Activated CD4-positive, alpha-beta T cell treated with anti-CD3 and anti-CD28 coated beads, Interleukin-2, amount 10 ng/mL, durations not matched to agents 24 days and 14 days (primary cell): Measurements from ENCODE around the gene ME1. TPM values are rescaled to one million over a fixed set of nuclear protein-coding genes. Genes with fewer than 3 reads are reported as not detected.
"Not testable (repeated sequence)": the region's sequence is repeated elsewhere in the genome, so short reads cannot be mapped to it uniquely, and the experiment has no call there.

Source experiments
- DNase-seq: peaks from one replicate; pipeline ENCODE4 v3.0.0; 2022
- H3K27ac Mint-ChIP-seq: one replicate; pipeline ENCODE4 v1.8.0; 2022; ENCODE audit warnings: mild to moderate bottlenecking, mixed read lengths
- H3K27me3 Mint-ChIP-seq: one replicate; pipeline ENCODE4 v1.8.0; 2022; ENCODE audit warnings: mixed read lengths
- H3K36me3 Mint-ChIP-seq: one replicate; pipeline ENCODE4 v1.8.0; 2022; ENCODE audit warnings: low read depth, mild to moderate bottlenecking, mixed read lengths
- H3K4me1 Mint-ChIP-seq: one replicate; pipeline ENCODE4 v1.8.0; 2021; ENCODE audit warnings: mixed read lengths
- H3K4me3 Mint-ChIP-seq: one replicate; pipeline ENCODE4 v1.8.0; 2022; ENCODE audit warnings: mild to moderate bottlenecking, moderate library complexity, mixed read lengths
- H3K9me3 Mint-ChIP-seq: one replicate; pipeline ENCODE4 v1.8.0; 2021; ENCODE audit warnings: mixed read lengths
- intact Hi-C: fragments of 100-400 bp; cut with micrococcal nuclease; formaldehyde crosslinking; loops from one replicate; pipeline ENCODE4 v1.15.1; 2023
- total RNA-seq: library from RNA; stranded (reverse); gene quantifications from 2 replicates; pipeline ENCODE4 v1.2.3, GENCODE V29; 2022

The ME1 gene
- total RNA-seq, 1 donor from 2014 or later, result not detected

DNA sequence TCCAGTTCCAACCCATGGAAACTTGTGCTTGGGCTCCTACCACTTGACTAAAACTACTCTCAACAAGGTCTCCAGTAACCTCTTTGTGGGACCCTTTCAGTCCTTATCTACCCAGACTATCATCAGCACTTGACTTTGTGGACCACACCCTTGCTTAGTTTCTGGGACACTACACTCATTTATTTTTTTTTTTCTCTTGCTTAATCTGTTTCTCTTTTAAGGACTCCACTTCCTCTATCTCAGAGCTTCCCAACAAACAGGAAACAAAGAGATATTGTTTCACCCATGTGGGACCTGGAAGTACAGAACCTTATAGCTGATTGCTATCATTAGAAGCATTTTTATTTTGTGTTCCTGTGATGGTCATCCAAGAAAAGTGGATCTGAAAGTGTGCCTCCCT is 28.8 kb upstream of the ME1 start:
- H3K27me3 Mint-ChIP-seq, result no peaks in the 10 kb centered on the region
- no peak for DNase-seq
- H3K4me3 Mint-ChIP-seq, result no peak overlapping the region
- H3K27ac Mint-ChIP-seq, result no peak overlapping the region
- no peaks in the 10 kb centered on the region for H3K4me1 Mint-ChIP-seq
- no peaks in the 10 kb centered on the region for H3K36me3 Mint-ChIP-seq
- intact Hi-C loops, result no loop called here
- H3K9me3 Mint-ChIP-seq, result no peaks in the 10 kb centered on the region

DNA sequence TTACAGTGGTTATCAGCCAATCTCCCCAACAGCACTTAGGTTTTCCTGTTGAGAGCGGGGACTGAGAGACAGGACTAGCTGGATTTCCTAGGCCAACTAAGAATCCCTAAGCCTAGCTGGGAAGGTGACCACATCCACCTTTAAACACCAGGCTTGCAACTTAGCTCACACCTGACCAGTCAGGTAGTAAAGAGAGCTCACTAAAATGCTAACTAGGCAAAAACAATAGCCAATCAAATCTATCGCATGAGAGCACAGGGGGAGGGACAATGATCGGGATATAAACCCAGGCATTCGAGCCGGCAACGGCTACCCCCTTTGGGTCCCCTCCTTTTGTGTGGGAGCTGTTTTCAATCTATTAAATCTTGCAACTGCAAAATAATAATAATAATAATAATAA is 19.2 kb upstream of the ME1 start:
- H3K36me3 Mint-ChIP-seq, intact Hi-C loops, H3K4me3 Mint-ChIP-seq: not testable (repeated sequence)

DNA sequence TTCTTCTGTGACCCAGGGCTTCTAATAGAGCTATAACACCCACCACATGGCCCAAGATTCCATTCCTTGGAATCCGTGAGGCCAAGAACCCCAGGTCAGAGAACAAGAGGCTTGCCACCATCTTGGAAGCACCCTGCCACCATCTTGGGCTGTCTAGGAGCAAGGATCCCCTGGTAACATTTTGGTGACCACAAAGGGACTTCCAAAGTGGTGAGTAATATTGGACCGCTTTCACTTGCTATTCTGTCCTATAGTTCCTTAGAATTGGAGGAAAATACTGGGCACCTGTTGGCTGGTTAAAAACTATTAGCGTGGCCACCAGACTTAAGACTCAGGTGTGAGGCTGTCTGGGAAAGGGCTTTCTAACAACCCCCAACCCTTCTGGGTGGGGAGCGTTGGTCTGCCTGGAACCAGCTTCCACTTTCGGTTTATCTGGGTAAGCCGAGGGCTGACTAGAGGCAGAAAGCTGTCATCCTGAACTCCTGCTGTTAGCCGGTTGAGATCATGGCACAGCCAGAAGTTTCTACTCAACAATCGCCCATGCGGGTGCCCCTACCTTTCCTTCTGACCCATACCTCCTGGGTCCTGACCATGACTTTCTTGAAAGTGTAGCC is 13.3 kb upstream of the ME1 start:
- intact Hi-C loops, H3K27me3 Mint-ChIP-seq, H3K9me3 Mint-ChIP-seq, H3K4me1 Mint-ChIP-seq, H3K36me3 Mint-ChIP-seq, H3K4me3 Mint-ChIP-seq, DNase-seq, H3K27ac Mint-ChIP-seq: not testable (repeated sequence)

More for the DNA sequence above, 19.2 kb upstream of the ME1 start:
- not testable (repeated sequence) for H3K27me3 Mint-ChIP-seq, H3K9me3 Mint-ChIP-seq, H3K4me1 Mint-ChIP-seq, H3K27ac Mint-ChIP-seq, DNase-seq

DNA sequence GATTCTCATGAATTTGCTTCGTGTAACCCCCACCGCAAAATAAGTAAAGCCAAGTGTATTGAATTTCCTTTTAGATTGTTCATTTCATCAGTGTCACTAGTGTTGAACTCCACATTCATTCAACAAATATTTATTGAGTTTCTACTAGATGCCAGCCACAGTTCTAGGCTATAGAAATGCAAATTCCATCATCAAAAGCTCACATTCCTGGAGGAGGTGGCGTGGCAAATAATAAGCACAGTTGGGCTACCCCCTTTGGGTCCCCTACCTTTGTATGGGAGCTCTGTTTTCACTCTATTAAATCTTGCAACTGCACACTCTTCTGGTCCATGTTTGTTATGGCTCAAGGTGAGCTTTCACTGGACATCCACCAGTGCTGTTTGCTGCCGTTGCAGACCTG is 12.7 kb upstream of the ME1 start:
- DNase-seq, result no peak
- no peaks in the 10 kb centered on the region for H3K4me1 Mint-ChIP-seq
- no peak overlapping the region for H3K27ac Mint-ChIP-seq
- intact Hi-C loops, result no loop called here
- H3K27me3 Mint-ChIP-seq, result no peaks in the 10 kb centered on the region
- peaks cover 3% of the 10 kb centered on the region for H3K9me3 Mint-ChIP-seq
- no peak overlapping the region for H3K4me3 Mint-ChIP-seq
- H3K36me3 Mint-ChIP-seq, result no peaks in the 10 kb centered on the region

DNA sequence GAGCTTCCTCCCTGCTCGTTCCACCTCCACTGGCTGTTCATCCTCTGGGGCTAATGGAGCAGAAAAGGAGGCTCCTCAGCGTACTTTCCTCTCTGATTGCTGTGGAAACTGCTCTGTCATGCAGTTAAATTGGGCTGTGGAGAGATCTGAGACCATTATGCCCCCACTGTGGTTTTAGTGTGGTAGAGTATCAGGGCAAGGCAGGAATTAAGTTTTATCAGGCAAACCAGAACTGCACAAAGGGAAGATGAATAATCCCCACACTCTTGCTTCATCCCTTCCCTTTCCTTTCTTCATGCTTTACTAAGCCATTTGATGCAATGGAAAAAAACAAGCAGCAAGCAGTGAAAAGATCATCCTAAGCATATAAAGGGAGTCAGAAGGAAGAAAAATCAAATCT is 11.9 kb upstream of the ME1 start:
- no peaks in the 10 kb centered on the region for H3K27me3 Mint-ChIP-seq

DNA sequence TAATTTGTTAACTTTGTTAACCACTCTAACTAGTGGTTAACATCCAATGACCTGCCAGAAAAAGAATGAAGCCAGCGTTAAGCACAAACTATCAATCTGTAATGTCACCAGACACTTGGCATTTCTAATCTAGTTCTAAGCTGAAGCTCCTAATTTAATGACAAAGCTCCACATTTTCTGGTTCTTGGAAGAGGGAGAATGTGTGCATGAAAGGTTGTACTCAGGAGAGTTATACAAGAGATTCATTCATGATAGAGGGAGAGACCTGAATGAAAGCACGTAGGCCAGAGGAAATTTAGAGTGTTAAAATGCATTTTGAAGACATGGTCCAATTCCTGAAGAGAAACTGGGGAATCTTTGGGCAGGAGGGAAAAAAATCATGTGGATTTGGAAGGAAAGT is 8.3 kb upstream of the ME1 start:
- no peaks in the 10 kb centered on the region for H3K4me1 Mint-ChIP-seq
- H3K36me3 Mint-ChIP-seq, result no peaks in the 10 kb centered on the region
- no peak overlapping the region for H3K27ac Mint-ChIP-seq
- peaks cover 3% of the 10 kb centered on the region for H3K9me3 Mint-ChIP-seq
- no peak overlapping the region for H3K4me3 Mint-ChIP-seq
- intact Hi-C loops, result no loop called here
- no peak for DNase-seq
- no peaks in the 10 kb centered on the region for H3K27me3 Mint-ChIP-seq

More for the DNA sequence above, 11.9 kb upstream of the ME1 start:
- intact Hi-C loops, result no loop called here
- H3K27ac Mint-ChIP-seq, result no peak overlapping the region
- peaks cover 3% of the 10 kb centered on the region for H3K9me3 Mint-ChIP-seq
- no peak for DNase-seq
- no peak overlapping the region for H3K4me3 Mint-ChIP-seq
- H3K4me1 Mint-ChIP-seq, result no peaks in the 10 kb centered on the region
- no peaks in the 10 kb centered on the region for H3K36me3 Mint-ChIP-seq

DNA sequence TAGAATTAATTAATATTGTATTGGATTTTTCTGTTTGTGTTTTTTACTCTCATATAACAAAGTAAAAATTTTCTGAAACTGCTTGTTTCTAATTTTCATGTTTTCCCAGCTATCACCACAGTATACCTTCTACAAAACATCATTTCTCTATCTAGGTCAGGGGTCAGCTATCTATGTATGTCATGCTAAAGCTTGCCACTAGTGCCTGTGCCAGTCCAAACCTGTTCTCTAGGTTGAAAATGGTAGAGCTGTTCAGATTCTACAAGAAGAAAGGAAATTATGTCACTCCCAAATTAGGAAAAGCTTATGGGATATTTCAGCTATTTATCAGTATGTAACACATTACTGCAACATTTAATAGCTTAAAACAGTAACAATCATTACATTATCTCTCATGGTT is 5.8 kb upstream of the ME1 start:
- DNase-seq, result no peak
- peaks cover 7% of the 10 kb centered on the region for H3K27me3 Mint-ChIP-seq
- no peak overlapping the region for H3K27ac Mint-ChIP-seq
- peaks cover 3% of the 10 kb centered on the region for H3K9me3 Mint-ChIP-seq
- intact Hi-C loops, result no loop called here
- H3K4me1 Mint-ChIP-seq, result no peaks in the 10 kb centered on the region
- H3K4me3 Mint-ChIP-seq, result no peak overlapping the region
- H3K36me3 Mint-ChIP-seq, result no peaks in the 10 kb centered on the region

DNA sequence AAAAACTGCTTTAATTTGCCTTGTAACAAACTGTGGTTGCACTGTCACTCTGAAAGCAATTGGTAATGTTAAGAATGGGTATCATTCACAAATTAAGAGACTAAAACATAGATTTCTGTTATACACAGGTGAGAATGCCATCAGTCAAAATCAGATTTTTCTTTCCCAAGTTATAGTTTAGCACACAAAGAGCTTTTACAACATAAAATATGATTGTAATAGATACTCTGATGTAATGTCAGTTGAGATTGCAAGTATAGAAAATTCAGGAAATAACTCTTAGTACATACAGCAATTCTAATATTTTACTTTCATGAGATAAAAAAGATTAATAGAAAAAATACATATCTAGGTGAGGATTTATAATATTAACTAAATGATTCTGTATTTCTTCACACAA is 2.3 kb upstream of the ME1 start:
- no peaks in the 10 kb centered on the region for H3K36me3 Mint-ChIP-seq
- no peaks in the 10 kb centered on the region for H3K9me3 Mint-ChIP-seq
- H3K27me3 Mint-ChIP-seq, result peaks cover 23% of the 10 kb centered on the region
- no peak overlapping the region for H3K27ac Mint-ChIP-seq
- intact Hi-C loops, result no loop called here
- DNase-seq, result no peak
- no peak overlapping the region for H3K4me3 Mint-ChIP-seq
- H3K4me1 Mint-ChIP-seq, result peaks cover 2% of the 10 kb centered on the region

DNA sequence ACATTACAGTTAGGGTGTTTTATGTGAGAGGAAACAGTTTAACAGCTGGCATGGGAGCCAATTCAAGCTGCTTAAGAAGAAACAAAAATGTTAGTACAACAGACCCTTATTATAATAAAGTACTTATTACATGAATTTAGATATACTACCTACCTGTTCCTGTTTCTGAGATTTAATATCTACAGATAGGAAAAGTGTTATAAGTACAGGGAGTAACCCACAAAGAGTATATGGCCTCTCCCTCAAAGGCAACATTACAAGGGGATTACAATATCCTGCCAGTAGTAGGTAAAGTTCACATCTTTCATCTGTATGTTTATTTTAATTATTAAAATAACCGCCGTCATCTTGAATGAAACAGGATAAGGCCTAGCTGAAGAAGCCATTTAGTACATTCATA is 1.8 kb upstream of the ME1 start:
- H3K4me1 Mint-ChIP-seq, result peaks cover 2% of the 10 kb centered on the region
- H3K36me3 Mint-ChIP-seq, result no peaks in the 10 kb centered on the region
- H3K27ac Mint-ChIP-seq, result no peak overlapping the region
- H3K27me3 Mint-ChIP-seq, result peaks cover 23% of the 10 kb centered on the region
- H3K9me3 Mint-ChIP-seq, result no peaks in the 10 kb centered on the region
- no peak overlapping the region for H3K4me3 Mint-ChIP-seq
- intact Hi-C loops, result no loop called here
- DNase-seq, result no peak

DNA sequence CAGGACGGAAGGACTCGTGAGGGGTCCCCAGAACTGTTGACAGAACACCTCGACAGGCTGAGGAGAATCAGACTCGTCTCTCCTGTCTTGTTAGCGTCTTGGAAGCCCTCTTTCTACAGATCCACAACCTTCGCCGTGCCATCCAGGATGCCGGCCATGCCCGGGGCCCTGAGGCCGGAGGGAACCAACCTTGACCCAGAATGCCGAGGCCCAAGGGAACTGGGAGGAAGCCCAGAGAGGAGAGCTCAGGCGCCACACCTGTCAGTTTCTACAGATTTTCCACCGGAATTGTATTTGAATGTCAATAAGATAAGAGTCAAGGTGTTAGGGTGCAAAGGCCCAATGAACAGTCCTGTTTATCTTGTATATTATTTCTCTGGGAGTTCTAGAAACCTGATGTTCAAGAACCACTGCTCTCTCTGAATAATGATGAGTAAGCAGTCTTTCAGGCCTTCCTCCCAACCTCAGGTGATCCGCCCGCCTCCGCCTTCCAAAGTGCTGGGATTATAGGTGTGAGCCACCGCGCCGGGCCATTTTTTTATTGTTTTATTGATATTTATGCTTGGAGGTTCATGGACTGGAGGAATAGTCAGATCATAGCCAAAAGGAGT is 799 bp upstream of the ME1 start:
- H3K4me1 Mint-ChIP-seq, result peaks cover 2% of the 10 kb centered on the region
- intact Hi-C loops, result no loop called here
- no peak overlapping the region for H3K27ac Mint-ChIP-seq
- H3K9me3 Mint-ChIP-seq, result no peaks in the 10 kb centered on the region
- no peaks in the 10 kb centered on the region for H3K36me3 Mint-ChIP-seq
- DNase-seq, result no peak
- no peak overlapping the region for H3K4me3 Mint-ChIP-seq
- peaks cover 23% of the 10 kb centered on the region for H3K27me3 Mint-ChIP-seq

DNA sequence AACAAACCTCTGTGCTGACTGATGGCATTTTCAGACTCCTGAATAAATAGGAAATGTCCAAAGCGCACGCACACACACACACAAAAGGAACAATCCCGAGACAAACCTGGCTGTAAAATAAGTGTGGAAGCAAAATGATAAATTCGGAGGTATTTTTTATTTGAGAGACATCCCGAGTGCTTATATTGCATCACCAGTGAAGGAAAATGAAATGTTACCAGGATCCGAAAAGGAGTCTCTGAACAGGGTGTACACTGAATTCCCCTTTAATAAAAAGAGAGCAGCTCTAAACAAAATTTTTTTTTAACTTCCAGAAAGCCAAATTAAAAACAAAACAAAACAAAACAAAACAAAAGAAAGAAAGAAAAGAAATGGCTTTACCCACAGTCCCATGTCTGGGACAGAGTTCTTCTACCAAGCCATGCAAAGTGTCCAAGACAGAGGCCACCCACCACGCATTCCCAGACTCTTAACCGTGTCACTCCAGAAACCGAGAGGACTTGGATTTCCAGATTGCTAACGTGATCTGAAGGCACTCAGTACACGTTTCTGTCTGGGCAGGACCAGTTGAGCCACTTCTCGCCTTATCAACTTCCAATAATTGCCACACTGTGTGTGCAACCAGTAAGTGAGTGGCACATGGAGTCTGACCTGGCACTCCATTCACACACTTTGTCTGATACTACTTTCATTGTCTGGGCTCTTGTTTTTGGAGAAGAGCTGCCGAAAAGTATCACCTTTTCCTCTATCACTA is 817 bp downstream of the ME1 start:
- Mint-ChIP-seq H3K27ac (no peak overlapping the region), H3K9me3 (no peaks in the 10 kb centered on the region), H3K4me1 (peaks cover 2% of the 10 kb centered on the region), H3K36me3 (no peaks in the 10 kb centered on the region), H3K27me3 (peaks cover 23% of the 10 kb centered on the region), H3K4me3 (no peak overlapping the region)
- intact Hi-C loops, result no loop called here
- DNase-seq, result no peak

DNA sequence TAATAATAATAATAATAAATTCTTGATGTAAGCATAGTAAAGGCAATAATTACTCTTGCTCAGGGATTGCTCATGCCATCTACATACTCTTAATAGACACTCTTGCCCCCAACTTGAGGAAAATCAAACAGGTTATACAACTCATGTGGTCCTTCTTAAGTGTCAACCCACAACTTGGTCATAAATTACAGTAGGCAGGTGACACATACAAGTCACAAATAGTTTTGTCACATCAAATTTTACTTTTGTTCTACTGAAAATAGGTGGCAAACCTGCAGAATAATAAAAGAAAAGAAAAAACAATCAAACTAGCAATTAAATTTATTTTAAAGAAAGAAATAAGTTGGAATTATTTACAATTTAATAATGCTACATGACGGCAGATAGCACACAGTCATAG is 1.6 kb downstream of the ME1 start:
- H3K27me3 Mint-ChIP-seq, result peaks cover 23% of the 10 kb centered on the region
- no peak overlapping the region for H3K27ac Mint-ChIP-seq
- H3K4me3 Mint-ChIP-seq, result no peak overlapping the region
- intact Hi-C loops, result no loop called here
- H3K36me3 Mint-ChIP-seq, result no peaks in the 10 kb centered on the region
- no peaks in the 10 kb centered on the region for H3K9me3 Mint-ChIP-seq
- peaks cover 2% of the 10 kb centered on the region for H3K4me1 Mint-ChIP-seq
- DNase-seq, result no peak

DNA sequence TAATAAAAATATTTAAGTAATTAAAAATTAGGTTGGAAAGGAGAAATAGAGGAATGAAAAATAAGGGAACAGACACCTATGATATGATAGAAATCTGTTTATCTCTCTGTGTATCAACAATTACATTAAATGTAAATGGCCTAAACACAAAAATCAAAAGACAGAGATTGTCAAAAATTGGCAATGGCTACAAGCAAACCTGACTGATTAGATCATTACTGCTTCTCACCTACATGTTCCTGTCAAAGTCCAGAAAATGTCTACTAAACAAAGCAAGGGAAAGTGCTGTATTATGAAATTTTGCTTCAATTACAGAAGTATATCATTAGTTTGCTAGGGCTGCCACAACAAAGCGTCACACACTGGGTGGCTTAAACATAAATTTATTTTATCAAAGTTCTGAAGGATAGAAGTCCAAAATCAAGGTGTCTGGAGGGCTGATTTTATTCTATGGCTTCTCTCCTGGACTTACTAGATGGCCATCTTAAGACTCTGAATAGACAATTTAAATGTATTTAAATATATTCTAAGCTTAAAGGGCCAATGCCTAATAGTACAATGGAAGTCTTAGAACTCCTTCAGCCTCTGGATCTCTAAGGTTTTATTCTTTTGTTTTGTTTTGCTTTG is 6.3 kb downstream of the ME1 start:
- Mint-ChIP-seq H3K27me3 (peaks cover 2% of the 10 kb centered on the region), H3K36me3 (no peaks in the 10 kb centered on the region), H3K9me3 (no peaks in the 10 kb centered on the region), H3K27ac (no peak overlapping the region), H3K4me1 (no peaks in the 10 kb centered on the region), H3K4me3 (no peak overlapping the region)
- intact Hi-C loops, result no loop called here
- DNase-seq, result no peak

DNA sequence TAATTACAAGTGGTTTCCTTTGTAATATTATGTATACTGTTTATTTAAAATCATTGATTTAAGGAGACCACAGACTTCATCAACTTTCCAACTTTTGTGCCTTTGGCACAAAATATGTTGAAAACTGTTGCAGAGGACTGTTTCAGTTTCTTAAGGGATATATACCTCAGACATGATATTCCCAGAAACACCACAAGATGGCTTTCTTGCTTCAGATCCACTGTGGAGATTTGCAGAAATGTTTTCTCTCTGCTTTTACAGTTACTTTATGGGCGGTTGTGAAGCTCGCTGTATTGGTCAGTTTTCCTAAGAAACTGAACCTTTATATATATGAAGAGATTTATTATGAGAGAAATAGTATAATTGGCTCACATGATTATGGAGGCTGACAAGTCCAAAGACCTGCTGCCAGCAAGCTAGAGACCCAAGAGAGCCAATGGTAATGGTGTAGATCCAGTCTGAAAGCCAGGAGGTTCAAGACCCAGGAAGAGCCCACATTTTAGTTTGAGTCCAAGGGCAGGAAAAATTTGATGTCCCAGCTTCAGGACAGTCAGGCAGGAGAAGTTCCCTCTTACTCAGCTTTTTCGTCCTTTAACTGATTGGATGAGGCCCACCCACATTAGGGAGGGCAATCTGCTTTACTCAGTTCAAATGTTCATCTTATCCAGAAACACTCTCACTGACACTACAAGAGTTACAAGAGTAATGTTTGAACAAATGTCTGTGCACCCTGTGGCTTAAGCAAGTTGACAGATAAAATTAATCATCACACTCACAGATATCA is 12.8 kb downstream of the ME1 start:
- Mint-ChIP-seq H3K27me3 (no peaks in the 10 kb centered on the region), H3K9me3 (no peaks in the 10 kb centered on the region), H3K27ac (no peak overlapping the region), H3K4me3 (no peak overlapping the region), H3K4me1 (no peaks in the 10 kb centered on the region), H3K36me3 (no peaks in the 10 kb centered on the region)
- no peak for DNase-seq
- intact Hi-C loops, result no loop called here
